Parathyroid adenoma (tissue), 2 donors: ENCODE results near the gene FCHSD1.
A peak's percentile ranks its signal among the peaks of the same experiment; 100 is the strongest.

ENCODE experiments used
- H2AFZ ChIP-seq: fragments of 300-600 bp; sonication (generic); one replicate; pipeline ENCODE4 v1.7.0; 2017; ENCODE audit warnings: antibody characterized with exemption, mild to moderate bottlenecking
- H3K27ac ChIP-seq: fragments of 300-600 bp; sonication (generic); one replicate; pipeline ENCODE4 v1.7.0; 2017
- H3K27me3 ChIP-seq: fragments of 300-600 bp; sonication (generic); one replicate; pipeline ENCODE4 v1.7.0; 2017; ENCODE audit warnings: low read length; ENCODE audit not compliant: control insufficient read depth, insufficient read depth
- H3K36me3 ChIP-seq: fragments of 300-600 bp; sonication (generic); one replicate; pipeline ENCODE4 v1.7.0; 2017; ENCODE audit warnings: low read length; ENCODE audit not compliant: control insufficient read depth, insufficient read depth
- H3K4me1 ChIP-seq: fragments of 300-600 bp; sonication (generic); one replicate; pipeline ENCODE4 v1.7.0; 2017; ENCODE audit warnings: control low read depth
- H3K4me2 ChIP-seq: fragments of 300-600 bp; sonication (generic); one replicate; pipeline ENCODE4 v1.7.0; 2017; ENCODE audit warnings: low read length
- H3K4me3 ChIP-seq: fragments of 300-600 bp; sonication (generic); one replicate; pipeline ENCODE4 v1.7.0; 2017; ENCODE audit warnings: low read depth, low read length
- H3K79me2 ChIP-seq: fragments of 300-600 bp; sonication (generic); one replicate; pipeline ENCODE4 v1.7.0; 2017; ENCODE audit warnings: control low read depth
- H3K9ac ChIP-seq: fragments of 300-600 bp; sonication (generic); one replicate; pipeline ENCODE4 v1.7.0; 2017; ENCODE audit warnings: mild to moderate bottlenecking
- H3K9me3 ChIP-seq: fragments of 300-600 bp; sonication (generic); one replicate; pipeline ENCODE4 v1.7.0; 2017; ENCODE audit warnings: low read length; ENCODE audit not compliant: control insufficient read depth
- TF ChIP-seq, protein P1 (sequence below): fragments of 300-600 bp; sonication (generic); IDR thresholded peaks from one replicate; pipeline ENCODE4 v1.7.0; 2017; ENCODE audit warnings: antibody characterized with exemption, mild to moderate bottlenecking
- donor health status: primary hyperparathyroidism.

The FCHSD1 gene

DNA sequence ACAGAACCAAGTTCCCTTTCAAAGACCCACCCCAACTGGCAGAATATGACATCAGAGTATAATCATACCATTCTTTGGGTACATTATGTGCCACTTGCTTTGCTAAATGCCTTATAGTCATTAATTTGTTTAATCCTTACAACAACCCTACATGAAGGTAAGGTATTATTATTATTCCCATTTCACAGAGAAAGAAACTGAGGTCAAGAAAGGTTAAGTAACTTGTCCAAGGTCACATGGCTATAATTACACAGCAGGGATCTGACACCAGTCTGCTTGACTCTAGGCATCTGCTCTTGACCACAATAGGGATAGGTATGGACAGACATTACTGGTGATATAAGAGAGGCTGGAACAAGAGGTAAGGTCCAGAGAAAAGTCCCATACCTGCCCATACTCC is 1.2 kb downstream of the FCHSD1 start:
- TF ChIP-seq, protein P1, sequence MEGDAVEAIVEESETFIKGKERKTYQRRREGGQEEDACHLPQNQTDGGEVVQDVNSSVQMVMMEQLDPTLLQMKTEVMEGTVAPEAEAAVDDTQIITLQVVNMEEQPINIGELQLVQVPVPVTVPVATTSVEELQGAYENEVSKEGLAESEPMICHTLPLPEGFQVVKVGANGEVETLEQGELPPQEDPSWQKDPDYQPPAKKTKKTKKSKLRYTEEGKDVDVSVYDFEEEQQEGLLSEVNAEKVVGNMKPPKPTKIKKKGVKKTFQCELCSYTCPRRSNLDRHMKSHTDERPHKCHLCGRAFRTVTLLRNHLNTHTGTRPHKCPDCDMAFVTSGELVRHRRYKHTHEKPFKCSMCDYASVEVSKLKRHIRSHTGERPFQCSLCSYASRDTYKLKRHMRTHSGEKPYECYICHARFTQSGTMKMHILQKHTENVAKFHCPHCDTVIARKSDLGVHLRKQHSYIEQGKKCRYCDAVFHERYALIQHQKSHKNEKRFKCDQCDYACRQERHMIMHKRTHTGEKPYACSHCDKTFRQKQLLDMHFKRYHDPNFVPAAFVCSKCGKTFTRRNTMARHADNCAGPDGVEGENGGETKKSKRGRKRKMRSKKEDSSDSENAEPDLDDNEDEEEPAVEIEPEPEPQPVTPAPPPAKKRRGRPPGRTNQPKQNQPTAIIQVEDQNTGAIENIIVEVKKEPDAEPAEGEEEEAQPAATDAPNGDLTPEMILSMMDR = no peak
- Histone ChIP-seq H3K9me3 (no peaks in the 10 kb centered on the region), H3K27me3 (no peaks in the 10 kb centered on the region), H3K9ac (no peak overlapping the region), H2AFZ (peak overlapping the region; percentile 6), H3K27ac (peak overlapping the region; percentile 77), H3K4me2 (peak overlapping the region; percentile 96), H3K36me3 (no peaks in the 10 kb centered on the region), H3K4me3 (peak overlapping the region; percentile 67), H3K79me2 (peaks cover 2% of the 10 kb centered on the region), H3K4me1 (peaks cover 20% of the 10 kb centered on the region)

DNA sequence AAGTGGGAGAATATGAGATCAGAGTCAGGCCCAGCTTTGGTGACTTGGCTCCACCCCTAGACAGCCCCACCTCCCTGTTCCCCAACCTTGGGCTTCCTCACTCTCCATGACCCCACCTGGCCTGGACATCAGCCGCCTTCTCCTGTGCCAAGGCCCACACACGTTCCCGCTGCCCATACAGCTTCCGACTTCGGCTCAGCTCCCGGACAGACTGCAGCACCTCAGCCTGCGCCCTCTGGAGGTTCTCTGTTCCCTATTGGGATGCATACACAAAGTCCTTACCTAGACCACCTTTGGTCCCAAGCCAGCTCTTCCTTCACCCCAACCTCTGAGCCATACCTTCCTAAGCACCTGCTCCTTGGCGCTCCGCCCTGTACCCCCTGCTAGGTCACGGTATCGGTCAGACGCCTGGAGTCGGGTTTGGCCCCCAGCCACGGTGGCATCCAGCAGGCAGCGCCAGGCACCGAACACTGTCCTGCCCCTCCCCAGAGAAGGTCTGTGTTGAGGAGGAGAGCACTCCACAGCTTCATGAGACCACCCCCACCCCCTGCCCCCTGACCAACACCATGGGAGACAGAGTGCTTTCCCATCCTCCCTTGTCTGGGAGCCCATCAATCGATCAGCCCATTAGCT is 2.0 kb downstream of the FCHSD1 start:
- H3K4me1 ChIP-seq = peaks cover 20% of the 10 kb centered on the region
- no peaks in the 10 kb centered on the region for H3K36me3 ChIP-seq
- H3K79me2 ChIP-seq = peaks cover 2% of the 10 kb centered on the region
- H3K27me3 ChIP-seq = no peaks in the 10 kb centered on the region
- H3K9me3 ChIP-seq = no peaks in the 10 kb centered on the region
- peak overlapping the region; percentile 6 for H2AFZ ChIP-seq
- H3K4me2 ChIP-seq = peak overlapping the region; percentile 96
- TF ChIP-seq, protein P1 = peak; percentile 38
- peak overlapping the region; percentile 77 for H3K27ac ChIP-seq
- no peak overlapping the region for H3K9ac ChIP-seq
- H3K4me3 ChIP-seq = peak overlapping the region; percentile 67

DNA sequence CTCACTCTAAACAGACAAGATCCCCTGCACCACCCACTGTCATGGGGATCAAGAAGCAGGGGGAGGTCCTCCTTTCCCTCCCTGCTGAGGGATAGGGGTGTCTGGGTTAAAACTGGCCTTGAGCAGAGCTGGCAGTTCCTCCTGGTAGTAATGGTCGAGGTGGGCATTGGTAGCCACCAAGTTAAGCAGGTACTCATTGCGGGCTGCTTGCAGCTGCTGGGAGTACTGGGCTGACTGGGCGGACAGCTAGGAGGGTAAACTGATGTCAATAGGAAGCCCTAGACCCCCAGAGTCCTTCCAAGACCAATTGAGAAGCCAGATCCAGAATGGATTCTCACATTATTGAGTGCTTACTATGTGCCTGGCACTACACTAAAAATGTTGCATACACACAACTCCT is 3.4 kb downstream of the FCHSD1 start:
- Histone ChIP-seq H3K4me3 (no peak overlapping the region), H2AFZ (no peak overlapping the region), H3K79me2 (peaks cover 2% of the 10 kb centered on the region), H3K27ac (no peak overlapping the region), H3K4me1 (peaks cover 20% of the 10 kb centered on the region), H3K9ac (no peak overlapping the region), H3K27me3 (no peaks in the 10 kb centered on the region), H3K9me3 (no peaks in the 10 kb centered on the region), H3K4me2 (no peak overlapping the region), H3K36me3 (no peaks in the 10 kb centered on the region)
- TF ChIP-seq, protein P1 = no peak

DNA sequence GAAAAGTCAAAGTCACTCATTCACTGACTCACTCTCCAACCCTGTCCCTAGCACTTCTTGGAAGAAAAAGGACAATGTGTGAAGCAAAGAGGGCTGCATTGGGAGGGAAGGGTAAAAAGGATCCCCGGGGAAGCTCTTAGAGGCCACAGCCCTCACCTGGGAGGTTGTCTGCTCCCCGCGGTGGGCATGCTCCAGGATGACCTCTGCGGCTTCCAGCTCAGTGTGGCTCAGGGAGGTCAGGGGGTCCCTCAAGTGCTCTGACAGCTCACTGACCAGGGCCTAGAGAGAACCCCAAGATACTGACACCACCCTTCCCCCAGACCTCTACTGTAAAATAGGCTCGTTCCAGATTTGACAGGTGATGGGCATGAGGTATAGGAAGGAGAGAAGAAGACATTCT is 4.0 kb downstream of the FCHSD1 start:
- H3K4me3 ChIP-seq = no peak overlapping the region
- no peaks in the 10 kb centered on the region for H3K9me3 ChIP-seq
- H3K79me2 ChIP-seq = peaks cover 2% of the 10 kb centered on the region
- no peaks in the 10 kb centered on the region for H3K27me3 ChIP-seq
- no peaks in the 10 kb centered on the region for H3K36me3 ChIP-seq
- H2AFZ ChIP-seq = no peak overlapping the region
- TF ChIP-seq, protein P1 = no peak
- no peak overlapping the region for H3K27ac ChIP-seq
- no peak overlapping the region for H3K4me2 ChIP-seq
- peaks cover 20% of the 10 kb centered on the region for H3K4me1 ChIP-seq
- H3K9ac ChIP-seq = no peak overlapping the region

DNA sequence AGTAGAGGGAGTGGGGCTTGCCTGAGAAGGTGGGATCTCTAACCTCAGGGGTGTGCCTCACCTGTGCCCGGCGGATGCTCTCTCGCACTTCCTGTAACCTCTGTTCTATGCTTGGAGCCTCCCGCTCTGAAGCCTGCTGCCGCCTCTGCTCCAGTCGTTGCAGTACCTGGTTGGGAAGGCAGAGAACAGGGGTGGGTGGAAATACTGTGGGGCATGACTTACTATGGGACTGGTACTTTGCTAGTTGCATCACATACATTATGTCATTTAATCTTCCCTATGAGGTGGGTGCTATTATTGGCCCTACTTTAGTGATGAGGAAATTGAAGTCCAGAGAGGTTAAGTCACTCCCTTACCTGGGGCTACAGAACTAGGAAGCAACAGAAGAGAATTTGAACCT is 5.2 kb downstream of the FCHSD1 start:
- Histone ChIP-seq H3K4me3 (no peak overlapping the region), H3K4me1 (peaks cover 20% of the 10 kb centered on the region), H3K79me2 (peaks cover 2% of the 10 kb centered on the region), H2AFZ (no peak overlapping the region), H3K4me2 (no peak overlapping the region), H3K9me3 (no peaks in the 10 kb centered on the region), H3K9ac (no peak overlapping the region), H3K27me3 (no peaks in the 10 kb centered on the region), H3K27ac (no peak overlapping the region), H3K36me3 (no peaks in the 10 kb centered on the region)
- TF ChIP-seq, protein P1 = no peak
